Ishikawa (cell line): ENCODE results near the gene UTS2R.

Experiments used
- CEBPB ChIP-seq: IDR thresholded peaks from 2 replicates; pipeline ENCODE4 v1.6.1; 2012
- CREB1 ChIP-seq: IDR thresholded peaks from 2 replicates; pipeline ENCODE4 v1.6.1; 2012; ENCODE audit warnings: low read depth
- EGR1 ChIP-seq: IDR thresholded peaks from 2 replicates; pipeline ENCODE4 v1.6.1; 2012
- EP300 ChIP-seq: IDR thresholded peaks from 2 replicates; pipeline ENCODE4 v1.6.1; 2012; ENCODE audit warnings: borderline replicate concordance
- FOXM1 ChIP-seq: IDR thresholded peaks from 2 replicates; pipeline ENCODE4 v1.6.1; 2012; ENCODE audit warnings: low read depth, borderline replicate concordance
- MAX ChIP-seq: IDR thresholded peaks from 2 replicates; pipeline ENCODE4 v1.6.1; 2012
- NFIC ChIP-seq: IDR thresholded peaks from 2 replicates; pipeline ENCODE4 v1.6.1; 2012
- RAD21 ChIP-seq: IDR thresholded peaks from 2 replicates; pipeline ENCODE4 v1.6.1; 2012; ENCODE audit warnings: low read depth
- REST ChIP-seq: IDR thresholded peaks from 2 replicates; pipeline ENCODE4 v1.6.1; 2012; ENCODE audit warnings: low read depth, mild to moderate bottlenecking
- TAF1 ChIP-seq: IDR thresholded peaks from 2 replicates; pipeline ENCODE4 v1.6.1; 2012; ENCODE audit warnings: low read depth, mild to moderate bottlenecking
- TCF12 ChIP-seq: IDR thresholded peaks from 2 replicates; pipeline ENCODE4 v1.6.1; 2012; ENCODE audit warnings: low read depth
- TEAD4 ChIP-seq: IDR thresholded peaks from 2 replicates; pipeline ENCODE4 v1.6.1; 2012
- USF1 ChIP-seq: IDR thresholded peaks from 2 replicates; pipeline ENCODE4 v1.6.1; 2012
- YY1 ChIP-seq: IDR thresholded peaks from 2 replicates; pipeline ENCODE4 v1.6.1; 2012; ENCODE audit warnings: low read depth
- ZBTB7A ChIP-seq: IDR thresholded peaks from 2 replicates; pipeline ENCODE4 v1.6.1; 2012; ENCODE audit warnings: low read depth

The UTS2R gene

GRCh38 chr17:82400206-82400605, 28.6 kb downstream of the UTS2R start:
- no peak for TF ChIP-seq TEAD4
- TF ChIP-seq TCF12 = no peak
- no peak for TF ChIP-seq REST
- no peak for TF ChIP-seq TAF1
- no peak for TF ChIP-seq CREB1
- no peak for TF ChIP-seq CEBPB
- no peak for TF ChIP-seq ZBTB7A
- no peak for TF ChIP-seq MAX
- TF ChIP-seq USF1 = no peak
- no peak for TF ChIP-seq FOXM1
- TF ChIP-seq EP300 = no peak
- TF ChIP-seq NFIC = no peak
- TF ChIP-seq EGR1 = no peak
- no peak for TF ChIP-seq RAD21

GRCh38 chr17:82400830-82401229, 29.3 kb downstream of the UTS2R start:
- TF ChIP-seq TEAD4 (no peak), YY1 (no peak), EGR1 (no peak), FOXM1 (no peak), EP300 (no peak), TAF1 (no peak), CREB1 (no peak), MAX (no peak), RAD21 (no peak), TCF12 (no peak), ZBTB7A (no peak)

- TF ChIP-seq FOXM1 = no peak
Observed at GRCh38 chr17:82402865-82403264, 31.3 kb downstream of the UTS2R start.

- TF ChIP-seq RAD21 (no peak), FOXM1 (no peak), NFIC (no peak), CEBPB (no peak), EGR1 (no peak), USF1 (no peak), TEAD4 (no peak)
Observed at GRCh38 chr17:82403662-82404660, 32.4 kb downstream of the UTS2R start.

- no peak for TF ChIP-seq TEAD4
- no peak for TF ChIP-seq TAF1
- TF ChIP-seq YY1 = no peak
- TF ChIP-seq CREB1 = no peak
- TF ChIP-seq CEBPB = no peak
- no peak for TF ChIP-seq MAX
- TF ChIP-seq TCF12 = no peak
- TF ChIP-seq NFIC = no peak
- TF ChIP-seq RAD21 = no peak
- no peak for TF ChIP-seq REST
- no peak for TF ChIP-seq USF1
- TF ChIP-seq ZBTB7A = no peak
- TF ChIP-seq FOXM1 = no peak
Observed at GRCh38 chr17:82405051-82405450, 33.5 kb downstream of the UTS2R start.
